PFSK-1 (cell line): ENCODE results near the gene HSPA2.

ENCODE experiments used
- FOXP2 ChIP-seq: optimal IDR thresholded peaks from 2 replicates; pipeline ENCODE3; 2011; ENCODE audit warnings: borderline replicate concordance, control low read depth, inconsistent platforms; ENCODE audit not compliant: insufficient read depth; ENCODE audit errors: extremely low read length, extremely low read depth
- POLR2AphosphoS5 ChIP-seq: IDR thresholded peaks from 2 replicates; pipeline ENCODE4 v1.6.1; 2012; ENCODE audit warnings: low read depth, mild to moderate bottlenecking, control low read depth, low read length, moderate library complexity
- SIN3A ChIP-seq: IDR thresholded peaks from 2 replicates; pipeline ENCODE4 v1.6.1; 2012; ENCODE audit warnings: mild to moderate bottlenecking, low read length, moderate library complexity, borderline replicate concordance; ENCODE audit not compliant: insufficient read depth
- TAF1 ChIP-seq: IDR thresholded peaks from 2 replicates; pipeline ENCODE4 v1.6.1; 2012; ENCODE audit warnings: low read length, control low read depth, borderline replicate concordance; ENCODE audit not compliant: insufficient read depth
- TF ChIP-seq, protein P1 (sequence below), 2 experiments: IDR thresholded peaks; 2 replicates each; pipeline versions ENCODE4 v1.6.1 to v1.8.0; 2011 to 2012; ENCODE audit warnings: low read depth in 2 of 2, low read length in 2 of 2, control low read depth in 1 of 2, inconsistent platforms in 1 of 2, mild to moderate bottlenecking in 1 of 2, moderate library complexity in 1 of 2; ENCODE audit not compliant: insufficient read depth in 1 of 2

HSPA2 gene

DNA sequence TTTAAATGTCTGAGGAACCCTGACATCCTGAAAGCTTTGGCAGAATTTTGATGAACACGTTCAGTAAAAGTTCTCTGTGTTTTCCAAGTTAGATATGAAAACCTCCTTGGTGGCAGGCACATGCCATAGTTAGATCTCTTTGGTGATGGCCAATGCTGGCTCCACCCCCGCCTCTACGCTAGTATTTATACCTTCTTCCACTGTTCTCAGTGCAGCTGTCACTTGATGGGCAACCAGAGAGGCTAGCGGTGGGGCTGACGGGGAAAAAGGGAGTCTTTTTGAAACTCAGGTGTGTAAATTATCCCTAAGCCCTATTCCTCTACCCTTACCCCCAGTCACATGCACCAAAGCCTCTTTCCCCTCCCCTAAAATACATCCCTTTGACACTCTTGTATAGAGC lies 41.3 kb downstream of the HSPA2 start:
- TF ChIP-seq SIN3A = no peak
- TF ChIP-seq POLR2AphosphoS5 = no peak
- no peak for TF ChIP-seq FOXP2
- TF ChIP-seq, protein P1, sequence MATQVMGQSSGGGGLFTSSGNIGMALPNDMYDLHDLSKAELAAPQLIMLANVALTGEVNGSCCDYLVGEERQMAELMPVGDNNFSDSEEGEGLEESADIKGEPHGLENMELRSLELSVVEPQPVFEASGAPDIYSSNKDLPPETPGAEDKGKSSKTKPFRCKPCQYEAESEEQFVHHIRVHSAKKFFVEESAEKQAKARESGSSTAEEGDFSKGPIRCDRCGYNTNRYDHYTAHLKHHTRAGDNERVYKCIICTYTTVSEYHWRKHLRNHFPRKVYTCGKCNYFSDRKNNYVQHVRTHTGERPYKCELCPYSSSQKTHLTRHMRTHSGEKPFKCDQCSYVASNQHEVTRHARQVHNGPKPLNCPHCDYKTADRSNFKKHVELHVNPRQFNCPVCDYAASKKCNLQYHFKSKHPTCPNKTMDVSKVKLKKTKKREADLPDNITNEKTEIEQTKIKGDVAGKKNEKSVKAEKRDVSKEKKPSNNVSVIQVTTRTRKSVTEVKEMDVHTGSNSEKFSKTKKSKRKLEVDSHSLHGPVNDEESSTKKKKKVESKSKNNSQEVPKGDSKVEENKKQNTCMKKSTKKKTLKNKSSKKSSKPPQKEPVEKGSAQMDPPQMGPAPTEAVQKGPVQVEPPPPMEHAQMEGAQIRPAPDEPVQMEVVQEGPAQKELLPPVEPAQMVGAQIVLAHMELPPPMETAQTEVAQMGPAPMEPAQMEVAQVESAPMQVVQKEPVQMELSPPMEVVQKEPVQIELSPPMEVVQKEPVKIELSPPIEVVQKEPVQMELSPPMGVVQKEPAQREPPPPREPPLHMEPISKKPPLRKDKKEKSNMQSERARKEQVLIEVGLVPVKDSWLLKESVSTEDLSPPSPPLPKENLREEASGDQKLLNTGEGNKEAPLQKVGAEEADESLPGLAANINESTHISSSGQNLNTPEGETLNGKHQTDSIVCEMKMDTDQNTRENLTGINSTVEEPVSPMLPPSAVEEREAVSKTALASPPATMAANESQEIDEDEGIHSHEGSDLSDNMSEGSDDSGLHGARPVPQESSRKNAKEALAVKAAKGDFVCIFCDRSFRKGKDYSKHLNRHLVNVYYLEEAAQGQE (IDR thresholded peaks at IDR 0.05; ENCODE audit: insufficient read depth in 1 of 2, low read depth in 2 of 2, low read length in 2 of 2) = no peak
- TF ChIP-seq TAF1 = no peak

DNA sequence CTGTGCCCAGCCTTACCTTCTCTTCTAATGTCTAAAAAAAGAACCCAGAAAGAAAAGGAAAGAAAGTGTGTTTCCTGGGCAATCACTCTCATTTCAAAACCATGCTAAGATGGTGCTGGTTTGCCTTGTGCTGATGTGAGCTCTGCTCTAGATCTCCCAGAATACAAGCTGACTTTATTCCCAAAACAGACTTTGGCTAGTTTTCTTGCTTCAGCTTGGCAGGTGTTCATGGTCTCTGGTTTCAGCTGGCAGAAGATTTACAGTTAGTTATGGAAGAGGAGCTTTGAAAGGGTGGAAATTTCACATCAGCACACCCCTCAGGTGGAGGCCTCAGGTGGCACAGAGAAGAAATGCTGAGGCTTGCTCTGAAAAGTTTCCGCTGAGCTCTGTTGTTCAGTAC lies 43.6 kb downstream of the HSPA2 start:
- TF ChIP-seq TAF1 = no peak
- no peak for TF ChIP-seq FOXP2
- TF ChIP-seq SIN3A = no peak
- TF ChIP-seq, protein P1 (IDR thresholded peaks at IDR 0.05; ENCODE audit: insufficient read depth in 1 of 2, low read depth in 2 of 2, low read length in 2 of 2) = no peak
- no peak for TF ChIP-seq POLR2AphosphoS5

DNA sequence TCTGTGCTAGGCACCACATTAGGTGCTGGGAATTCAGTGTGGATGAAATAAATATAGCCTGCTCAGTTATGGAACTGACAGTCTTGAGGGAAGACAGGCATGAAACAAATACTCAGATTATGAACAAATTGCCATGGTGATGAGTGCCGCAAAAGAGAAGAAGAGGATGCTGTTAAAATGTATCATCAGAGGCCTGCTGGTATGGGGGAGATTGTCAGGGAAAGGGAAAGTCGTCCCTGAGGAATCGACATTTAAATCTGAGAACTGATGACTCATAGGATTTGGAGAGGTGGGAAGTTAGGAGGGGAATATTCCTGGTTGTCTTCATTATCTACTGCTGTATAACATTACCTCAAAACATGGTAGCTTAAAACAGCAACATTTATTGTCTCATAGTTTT lies 51.3 kb downstream of the HSPA2 start:
- TF ChIP-seq FOXP2 = no peak
- TF ChIP-seq POLR2AphosphoS5 = no peak
